Skin of body (tissue), 2 donors: ENCODE results near the gene ZMYND10. TPM values are rescaled to one million over a fixed set of nuclear protein-coding genes. Genes with fewer than 3 reads are reported as not detected.
A peak's percentile ranks its signal among the peaks of the same experiment; 100 is the strongest.

Experiments
- DNase-seq: peaks from one replicate; lab custom pipeline; 2025; lab: John Stamatoyannopoulos, UW
- total RNA-seq: library from RNA; depleted of rRNA; stranded (reverse); fragments of >200 nt; gene quantifications from one replicate; pipeline ENCODE4 v1.2.3, GENCODE V29; 2014

The ZMYND10 gene
- total RNA-seq, 1 donor from 2014 or later: 0.89 TPM

GRCh38 chr3:50347187-50347813 lies 1.8 kb upstream of the ZMYND10 start:
- peak; percentile 51 for DNase-seq

- no peak for DNase-seq
Observed at GRCh38 chr3:50345008-50345407, 524 bp downstream of the ZMYND10 start.

GRCh38 chr3:50342813-50343633 lies 2.5 kb downstream of the ZMYND10 start:
- no peak for DNase-seq

GRCh38 chr3:50341996-50342650 lies 3.4 kb downstream of the ZMYND10 start:
- no peak for DNase-seq

- no peak for DNase-seq
Observed at GRCh38 chr3:50341537-50341936, 4.0 kb downstream of the ZMYND10 start.

- peak; percentile 77 for DNase-seq
Observed at GRCh38 chr3:50340448-50341329, 4.8 kb downstream of the ZMYND10 start, which contains the start of gene RASSF1. Gene RASSF1 (minus strand): TSS chr3:50340836. CDS start chr3:50340805, 31 bp downstream.

GRCh38 chr3:50340147-50340447 lies 5.4 kb downstream of the ZMYND10 start:
- DNase-seq: no peak

- DNase-seq: no peak
Observed at GRCh38 chr3:50339485-50340146, 5.9 kb downstream of the ZMYND10 start.

- no peak for DNase-seq
Observed at GRCh38 chr3:50338965-50339364, 6.6 kb downstream of the ZMYND10 start.

- DNase-seq: peak; percentile 97
Observed at GRCh38 chr3:50337175-50337861, 8.2 kb downstream of the ZMYND10 start.

GRCh38 chr3:50336452-50337174 lies 8.9 kb downstream of the ZMYND10 start:
- DNase-seq: peak; percentile 56

GRCh38 chr3:50334339-50335075 lies 11.0 kb downstream of the ZMYND10 start:
- no peak for DNase-seq

- DNase-seq: peak; percentile 24
Observed at GRCh38 chr3:50333744-50334328, 11.7 kb downstream of the ZMYND10 start.

- DNase-seq: no peak
Observed at GRCh38 chr3:50331364-50331907, 14.1 kb downstream of the ZMYND10 start.

- no peak for DNase-seq
Observed at GRCh38 chr3:50330330-50330729, 15.2 kb downstream of the ZMYND10 start.

- DNase-seq: peak; percentile 90
Observed at GRCh38 chr3:50327943-50328691, 17.4 kb downstream of the ZMYND10 start, which contains the start of gene TUSC2. Gene TUSC2 (minus strand): TSS chr3:50328223. CDS start chr3:50328099, 124 bp downstream.

GRCh38 chr3:50327129-50327528 lies 18.4 kb downstream of the ZMYND10 start:
- no peak for DNase-seq
